SH-SY5Y (cell line): ENCODE results near the gene HIVEP1.

ENCODE experiments used
- GATA2 ChIP-seq: IDR thresholded peaks from 2 replicates; pipeline ENCODE4 v1.6.1; 2011; ENCODE audit warnings: mild to moderate bottlenecking, low read depth, low read length
- GATA3 ChIP-seq: IDR thresholded peaks from 2 replicates; pipeline ENCODE4 v1.6.1; 2011; ENCODE audit warnings: low read depth, mild to moderate bottlenecking, low read length, moderate library complexity

GRCh38 chr6:12164508-12164770, 152.3 kb downstream of the HIVEP1 start:
- TF ChIP-seq GATA2 (no peak), GATA3 (no peak)
